GM21825 (cell line): ENCODE results near the gene GID8.

Source experiments
- ATAC-seq: cut with Tn5 transposase; IDR thresholded peaks from one replicate; pipeline ENCODE4 v1.9.1; 2021; ENCODE audit warnings: mild to moderate bottlenecking, moderate library complexity; ENCODE audit not compliant: unreplicated experiment

Gene GID8

DNA sequence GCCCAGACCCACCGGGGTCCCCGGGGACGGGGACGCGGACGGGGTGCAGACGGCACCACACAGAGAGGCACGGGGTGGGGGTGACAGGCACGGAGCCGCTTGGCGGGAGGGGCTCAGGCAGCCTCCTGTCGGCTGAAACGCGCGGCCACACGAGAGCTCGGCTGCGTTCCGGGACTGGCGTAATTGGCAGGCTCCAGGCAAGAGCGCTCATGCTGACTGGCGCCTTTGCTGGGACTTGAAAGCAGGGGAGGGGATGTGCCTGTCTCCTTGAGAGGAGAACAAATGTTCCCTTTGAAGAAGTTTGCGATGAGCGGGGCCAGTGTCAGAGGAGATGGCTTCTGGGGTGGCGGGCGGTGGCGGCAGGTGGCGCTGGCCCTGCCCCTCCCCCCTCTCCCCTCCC is 43.0 kb downstream of the GID8 start:
- no peak for ATAC-seq

DNA sequence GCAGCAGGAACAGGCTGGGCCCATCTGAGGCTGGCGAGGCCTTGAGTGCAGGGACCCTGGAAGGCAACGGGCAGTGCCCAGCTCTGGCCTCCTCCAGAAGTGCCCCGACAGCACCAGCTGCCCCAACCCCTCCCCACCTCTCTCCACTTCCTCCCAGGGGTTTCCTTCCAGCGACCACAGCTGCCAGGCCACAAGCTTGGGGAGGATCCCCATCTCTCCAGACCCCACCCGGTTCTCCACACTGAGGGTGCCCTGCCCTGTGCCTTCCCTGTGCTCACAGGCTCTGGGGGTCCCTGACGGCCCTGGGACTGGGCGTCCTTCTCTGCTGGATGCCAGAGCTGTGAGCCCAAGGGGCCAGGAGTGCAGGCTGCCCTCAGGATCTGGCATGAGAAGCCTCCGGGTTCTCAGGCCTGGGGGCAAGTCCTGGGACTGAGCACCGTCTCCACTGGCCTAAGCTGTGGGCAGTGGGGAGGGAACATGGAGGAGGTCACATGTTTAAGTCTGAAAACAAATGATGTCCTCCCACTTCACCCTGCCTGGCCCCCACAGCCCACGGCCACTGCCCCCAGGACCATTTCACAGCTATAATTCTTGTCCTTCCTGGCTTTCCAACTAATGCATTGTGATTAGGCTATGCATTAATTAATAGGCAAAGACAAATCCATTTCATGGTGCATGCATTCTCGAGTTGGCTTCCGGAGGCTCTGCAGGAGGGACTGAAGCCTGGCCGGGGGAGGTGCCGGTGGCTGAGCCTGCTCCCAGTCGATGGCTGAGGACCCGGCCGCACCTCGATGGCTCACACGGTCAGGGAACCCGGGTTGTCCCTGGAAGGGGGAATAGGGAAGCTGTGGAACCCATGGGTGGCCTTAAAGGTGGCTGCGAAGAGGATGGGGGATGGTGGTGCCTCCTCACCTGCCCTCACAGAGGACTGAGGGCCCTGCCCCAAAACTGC is 44.5 kb downstream of the GID8 start:
- ATAC-seq = no peak

GRCh38 chr20:62983210-62983609 is 45.3 kb downstream of the GID8 start:
- no peak for ATAC-seq

DNA sequence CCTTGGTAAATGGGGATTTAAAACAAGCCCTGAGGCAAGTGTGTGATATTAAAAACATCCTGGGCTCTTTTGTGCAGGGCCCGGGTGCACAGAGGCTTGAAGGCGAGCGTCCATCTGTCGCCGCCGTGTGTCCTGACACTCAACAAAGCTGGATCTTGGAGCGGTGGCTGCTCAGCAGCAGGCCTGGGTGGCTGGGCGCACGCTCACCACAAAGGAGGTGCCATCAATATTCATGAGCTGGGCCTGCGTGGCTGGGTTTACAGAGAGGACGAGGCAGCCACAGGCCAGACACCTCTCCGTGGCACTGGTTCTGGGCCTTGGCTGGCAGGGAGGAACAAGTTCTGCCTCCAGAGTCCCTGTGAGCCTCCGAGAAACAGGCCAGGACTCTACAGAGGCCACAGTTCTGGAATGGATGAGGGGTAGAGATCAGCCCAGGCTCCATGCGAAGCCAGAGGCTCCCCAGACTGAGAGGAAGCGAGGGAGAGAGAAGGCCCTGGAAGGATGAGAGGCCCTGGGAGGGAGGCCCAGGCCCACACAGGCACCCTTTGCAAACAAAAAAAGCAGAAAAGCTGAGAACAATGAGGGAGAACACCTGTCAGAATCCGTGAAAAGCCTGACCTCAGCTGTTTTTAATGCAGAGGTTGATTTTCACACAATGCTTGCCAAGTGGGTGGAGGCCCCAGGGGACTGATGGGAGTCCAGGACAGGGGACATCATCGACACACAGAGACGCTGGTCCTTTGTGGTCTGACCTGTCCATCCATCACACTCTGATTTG is 46.9 kb downstream of the GID8 start:
- ATAC-seq = no peak

- ATAC-seq = no peak
Observed at GRCh38 chr20:62985444-62985778, 47.5 kb downstream of the GID8 start.

DNA sequence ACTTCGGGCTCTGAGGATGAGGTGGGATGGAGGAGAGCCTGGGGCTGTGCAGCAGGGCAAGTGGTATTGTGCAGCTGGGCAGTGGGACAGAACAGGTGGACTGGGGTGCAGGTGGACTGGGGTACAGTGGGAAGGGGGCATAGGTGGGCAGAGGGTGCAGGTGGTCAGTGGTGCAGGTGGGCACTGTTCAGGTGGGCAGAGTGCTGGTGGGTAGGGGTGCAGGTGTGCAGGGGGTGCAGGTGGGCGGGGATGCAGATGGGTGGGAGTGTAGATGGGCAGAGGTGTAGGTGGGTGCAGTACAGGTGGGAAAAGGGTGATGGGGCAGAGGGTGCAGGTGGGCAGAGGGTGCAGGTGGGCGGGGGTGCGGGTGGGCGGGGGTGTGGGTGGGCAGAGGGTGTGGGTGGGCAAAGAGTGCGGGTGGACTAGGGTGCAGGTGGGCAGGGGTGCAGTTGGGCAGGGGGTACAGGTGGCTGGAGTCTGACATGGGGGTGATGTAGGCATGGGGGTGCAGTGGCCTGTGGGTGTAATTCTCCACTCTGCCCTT is 48.4 kb downstream of the GID8 start:
- no peak for ATAC-seq

DNA sequence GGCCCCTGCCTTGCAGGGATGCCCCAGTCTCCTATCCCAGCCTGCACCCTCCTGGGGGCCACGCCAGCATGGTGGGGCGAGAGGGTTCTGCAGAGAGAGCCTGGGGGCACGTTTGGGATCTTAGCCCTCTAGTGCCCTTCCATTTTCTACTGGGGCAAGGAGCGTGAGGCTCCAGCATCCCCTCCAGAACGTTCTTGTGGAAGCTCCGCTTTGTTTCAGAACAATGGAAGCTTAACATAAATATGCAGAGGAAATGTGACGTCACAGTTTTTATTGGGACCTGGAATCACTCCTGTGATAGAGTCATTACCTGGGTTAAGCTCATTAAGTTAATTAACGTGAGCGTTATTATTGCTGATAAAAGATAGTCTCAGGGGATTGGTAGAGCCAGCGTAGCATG is 49.2 kb downstream of the GID8 start:
- ATAC-seq = no peak

- ATAC-seq = no peak
Observed at GRCh38 chr20:62989201-62989601, 51.3 kb downstream of the GID8 start.

- ATAC-seq = no peak
Observed at GRCh38 chr20:62990306-62990825, 52.4 kb downstream of the GID8 start.

- ATAC-seq = no peak
Observed at GRCh38 chr20:62991196-62991807, 53.4 kb downstream of the GID8 start.

GRCh38 chr20:62991863-62992262 is 53.9 kb downstream of the GID8 start:
- no peak for ATAC-seq

DNA sequence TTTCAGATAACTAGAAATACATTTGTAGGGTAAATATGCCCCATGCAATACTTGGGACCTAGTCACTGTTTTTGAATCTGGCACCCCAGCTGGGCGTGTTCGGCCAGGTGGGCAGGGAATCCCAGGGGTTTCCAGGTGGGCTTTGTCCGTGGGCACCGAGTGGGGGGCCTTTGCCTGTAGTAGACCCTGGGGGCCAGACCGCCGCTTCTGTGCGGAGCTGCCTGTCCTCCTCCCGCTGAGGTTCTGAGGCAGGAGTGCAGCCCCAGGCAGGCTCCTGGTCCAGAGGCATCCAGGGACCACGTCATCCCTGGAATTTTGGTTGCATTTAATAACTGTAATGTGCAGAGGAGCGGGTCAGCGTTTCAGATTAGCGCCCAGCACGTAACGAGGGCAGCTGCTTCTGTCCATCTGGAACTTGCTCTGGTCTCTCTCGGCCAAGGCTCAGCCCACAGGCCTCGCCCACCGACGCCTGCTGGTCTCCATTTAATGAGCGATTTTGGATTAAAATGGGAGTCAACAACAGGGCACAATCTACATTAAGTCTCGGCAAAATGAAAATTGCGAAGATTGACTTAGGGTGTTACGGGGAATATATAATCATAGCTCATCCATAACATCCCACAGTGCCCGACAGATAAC is 56.0 kb downstream of the GID8 start:
- no peak for ATAC-seq

DNA sequence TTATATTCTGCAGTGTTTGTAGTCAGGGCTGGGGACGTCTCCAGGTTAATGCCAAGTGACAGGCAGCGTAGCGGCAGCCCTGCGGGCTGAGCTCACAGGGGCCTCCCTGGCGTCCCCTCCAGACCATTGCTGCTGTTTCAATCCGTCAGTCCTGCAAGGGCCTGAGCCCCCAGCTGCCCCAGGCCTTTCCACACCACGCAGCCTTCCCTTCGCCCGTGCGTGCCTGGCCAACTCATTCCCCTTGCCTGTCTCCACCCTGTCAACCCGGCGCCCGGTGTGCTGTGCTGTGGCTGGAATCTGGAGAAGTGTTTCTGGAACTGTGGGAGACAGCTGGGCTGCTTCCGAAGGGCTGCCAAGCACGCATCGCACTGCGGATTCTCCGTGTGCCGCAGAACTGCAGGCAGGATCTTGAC is 56.9 kb downstream of the GID8 start:
- no peak for ATAC-seq

GRCh38 chr20:62995481-62995880 is 57.5 kb downstream of the GID8 start:
- ATAC-seq = no peak

DNA sequence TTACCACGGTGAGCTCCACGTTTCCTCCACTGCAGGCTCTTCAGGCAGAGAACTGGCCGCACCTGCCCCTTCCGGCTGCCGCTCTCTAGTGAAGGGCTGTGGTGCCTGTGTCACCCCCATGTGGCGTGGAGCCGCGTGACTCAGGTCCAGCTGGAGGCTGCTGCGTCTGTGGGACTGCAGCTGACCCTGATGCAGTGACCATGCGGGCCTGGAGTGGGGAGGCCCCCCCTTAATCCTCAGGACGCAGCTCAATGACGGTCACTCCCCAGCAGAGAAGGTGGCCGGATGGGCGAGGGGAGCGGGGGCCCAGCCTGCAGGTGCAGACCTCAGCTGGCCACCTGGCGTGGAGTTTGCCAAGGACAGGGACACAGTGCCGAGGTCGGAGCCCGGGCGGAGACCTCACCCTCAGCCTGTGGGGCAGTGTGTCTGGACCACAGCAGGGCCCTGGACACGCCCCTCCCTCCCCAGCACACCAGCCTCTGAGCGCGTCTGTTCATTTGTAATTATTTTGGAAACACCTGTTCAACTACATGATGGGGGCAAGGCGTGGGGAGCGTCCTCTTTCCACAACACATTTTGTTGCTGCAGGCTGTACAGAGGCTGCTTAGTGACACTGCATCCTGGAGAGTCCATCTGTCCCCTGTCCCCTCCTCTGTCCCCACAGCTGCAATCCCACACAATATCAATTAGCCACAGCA is 58.1 kb downstream of the GID8 start:
- no peak for ATAC-seq

DNA sequence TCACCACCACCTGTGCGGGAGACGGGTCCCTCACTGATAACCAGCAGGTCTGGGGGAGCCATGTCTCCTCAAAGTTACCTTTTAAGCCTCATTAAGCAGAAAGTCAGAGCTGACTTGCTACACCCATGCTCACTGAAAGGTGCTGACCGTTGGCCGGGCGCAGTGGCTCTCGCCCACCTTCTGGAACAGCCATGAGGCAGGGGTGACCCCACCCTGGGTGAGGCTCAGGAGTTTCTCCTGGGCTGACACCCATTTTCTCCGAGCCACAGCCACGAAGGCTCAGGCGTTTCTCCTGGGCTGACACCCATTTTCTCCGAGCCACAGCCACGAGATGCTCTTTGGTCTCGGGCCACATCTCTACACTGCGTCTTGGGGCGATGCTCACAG is 58.6 kb downstream of the GID8 start:
- no peak for ATAC-seq

DNA sequence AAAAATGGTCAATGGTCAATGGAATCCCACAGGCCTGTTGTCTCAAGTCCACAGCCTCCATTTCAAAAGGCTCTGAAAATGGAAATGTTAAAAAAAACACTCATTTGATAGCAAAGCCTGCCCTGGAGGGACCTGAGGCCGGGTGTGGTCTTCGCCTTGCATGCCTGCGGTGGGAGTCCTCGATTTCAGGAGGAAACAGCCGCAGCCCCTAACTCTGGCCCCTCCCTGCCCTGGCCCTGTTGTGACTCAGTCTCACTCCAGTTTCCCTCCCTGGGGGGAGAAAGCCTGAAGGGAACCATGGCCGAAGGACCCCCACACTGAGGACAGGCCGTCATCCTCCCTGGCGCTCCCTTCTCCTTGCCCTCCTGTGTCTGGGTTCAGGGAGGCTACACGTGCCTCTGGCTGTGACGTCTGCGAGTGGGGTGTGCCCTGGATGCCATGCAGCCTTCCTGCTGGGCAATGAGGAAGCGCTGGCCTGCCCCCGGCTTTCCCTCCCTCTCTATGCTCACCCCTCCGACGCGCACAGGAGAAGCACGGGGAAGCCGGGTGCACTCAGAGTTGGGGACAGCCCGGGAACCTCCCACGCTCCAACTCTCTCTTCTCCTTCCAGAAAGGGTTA is 59.6 kb downstream of the GID8 start:
- ATAC-seq = no peak
